HL-60/S4 (cell line): ENCODE results near the gene NFKBIZ.

Experiments used
- in situ Hi-C: fragments of 300-500 bp; cut with MboI; formaldehyde crosslinking; loops from 2 replicates; pipeline ENCODE4 v1.14.3; 2022; ENCODE audit warnings: low sequenced_read_pairs

NFKBIZ gene, protein sequence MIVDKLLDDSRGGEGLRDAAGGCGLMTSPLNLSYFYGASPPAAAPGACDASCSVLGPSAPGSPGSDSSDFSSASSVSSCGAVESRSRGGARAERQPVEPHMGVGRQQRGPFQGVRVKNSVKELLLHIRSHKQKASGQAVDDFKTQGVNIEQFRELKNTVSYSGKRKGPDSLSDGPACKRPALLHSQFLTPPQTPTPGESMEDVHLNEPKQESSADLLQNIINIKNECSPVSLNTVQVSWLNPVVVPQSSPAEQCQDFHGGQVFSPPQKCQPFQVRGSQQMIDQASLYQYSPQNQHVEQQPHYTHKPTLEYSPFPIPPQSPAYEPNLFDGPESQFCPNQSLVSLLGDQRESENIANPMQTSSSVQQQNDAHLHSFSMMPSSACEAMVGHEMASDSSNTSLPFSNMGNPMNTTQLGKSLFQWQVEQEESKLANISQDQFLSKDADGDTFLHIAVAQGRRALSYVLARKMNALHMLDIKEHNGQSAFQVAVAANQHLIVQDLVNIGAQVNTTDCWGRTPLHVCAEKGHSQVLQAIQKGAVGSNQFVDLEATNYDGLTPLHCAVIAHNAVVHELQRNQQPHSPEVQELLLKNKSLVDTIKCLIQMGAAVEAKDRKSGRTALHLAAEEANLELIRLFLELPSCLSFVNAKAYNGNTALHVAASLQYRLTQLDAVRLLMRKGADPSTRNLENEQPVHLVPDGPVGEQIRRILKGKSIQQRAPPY

GRCh38 chr3:101848754-101849713, at the start of gene NFKBIZ:
Gene NFKBIZ, plus strand, starts transcription at chr3:101849514. Its CDS starts 115 bp downstream, at chr3:101849629.
- in situ Hi-C loops, result no loop called here

- in situ Hi-C loops, result loop anchor here (25.0 kb wide), 1 partner anchor 736 kb away; no protein-coding TSS in a partner anchor
Measured at GRCh38 chr3:101801174-101801573, 48.1 kb upstream of the NFKBIZ start.

GRCh38 chr3:101802179-101802578, 47.1 kb upstream of the NFKBIZ start:
- in situ Hi-C loops, result loop anchor here (25.0 kb wide), 1 partner anchor 735 kb away; no protein-coding TSS in a partner anchor

DNA sequence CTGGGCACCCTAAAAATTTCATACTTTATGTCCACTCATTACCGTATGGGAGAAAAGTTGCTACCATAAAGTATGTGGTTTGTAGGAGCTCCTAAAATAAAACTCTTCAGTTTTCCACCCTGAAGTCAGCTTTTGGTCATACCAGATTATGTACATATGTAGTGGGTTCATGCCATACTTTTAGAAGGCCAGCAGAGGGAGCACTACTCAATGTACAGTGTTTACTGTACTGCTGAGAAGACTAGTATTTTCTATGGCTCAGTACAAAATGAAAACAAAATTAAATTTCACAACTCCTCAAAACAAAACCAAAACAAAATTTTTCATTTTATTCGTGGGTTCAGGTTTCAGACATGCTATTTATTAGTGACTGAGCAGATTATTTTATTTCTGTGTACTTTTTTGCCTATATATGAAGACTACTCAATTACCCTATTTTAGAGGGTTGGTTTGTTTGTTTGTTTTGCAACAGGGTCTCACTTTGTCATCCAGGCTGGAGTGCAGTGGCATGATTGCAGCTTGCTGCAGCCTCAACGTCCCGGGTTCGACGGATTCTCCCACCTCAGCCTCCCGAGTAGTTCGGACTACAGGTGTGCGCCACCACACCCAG, 46.0 kb upstream of the NFKBIZ start:
- in situ Hi-C loops, result loop anchor here (25.0 kb wide), 1 partner anchor 734 kb away; no protein-coding TSS in a partner anchor

DNA sequence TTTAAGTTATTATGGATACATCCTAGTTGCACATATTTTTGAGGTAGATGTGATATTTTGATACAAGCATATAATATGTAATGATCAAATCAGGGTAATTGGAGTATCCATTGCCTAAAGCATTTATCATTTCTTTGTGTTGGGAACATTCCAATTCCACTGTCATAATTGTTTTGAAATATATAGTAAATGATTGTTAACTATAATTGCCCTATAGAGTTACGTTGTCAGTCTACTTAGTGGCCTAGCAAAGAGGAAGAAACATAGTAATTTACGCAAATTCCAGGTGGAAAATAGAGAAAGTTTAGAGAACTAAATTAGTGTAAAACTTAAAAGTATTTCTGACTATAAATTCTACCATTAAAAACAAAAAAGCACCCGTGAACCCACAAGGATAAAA, 45.4 kb upstream of the NFKBIZ start:
- in situ Hi-C loops, result loop anchor here (25.0 kb wide), 1 partner anchor 733 kb away; no protein-coding TSS in a partner anchor

- in situ Hi-C loops, result loop anchor here (25.0 kb wide), 1 partner anchor 731 kb away; no protein-coding TSS in a partner anchor
Measured at GRCh38 chr3:101806491-101806890, 42.8 kb upstream of the NFKBIZ start.

DNA sequence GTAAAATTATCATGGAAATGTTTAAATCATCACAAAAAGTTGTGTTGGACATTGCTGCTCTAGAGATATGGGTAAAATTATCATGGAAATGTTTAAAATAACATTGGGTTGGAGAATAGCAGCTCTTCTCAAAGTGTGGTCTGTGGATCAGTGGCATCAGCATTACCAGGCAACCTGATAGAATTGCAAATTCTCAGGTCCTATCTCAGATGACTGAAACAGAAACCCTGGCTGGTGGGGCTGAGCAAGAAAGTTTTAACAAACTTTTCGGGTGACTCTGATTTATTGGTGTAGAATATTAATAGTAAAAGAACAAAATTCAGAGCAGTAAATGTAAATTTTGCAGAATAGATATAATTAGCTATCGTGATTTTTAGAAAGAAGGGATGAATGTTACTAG, 41.4 kb upstream of the NFKBIZ start:
- in situ Hi-C loops, result loop anchor here (25.0 kb wide), 1 partner anchor 729 kb away; no protein-coding TSS in a partner anchor

DNA sequence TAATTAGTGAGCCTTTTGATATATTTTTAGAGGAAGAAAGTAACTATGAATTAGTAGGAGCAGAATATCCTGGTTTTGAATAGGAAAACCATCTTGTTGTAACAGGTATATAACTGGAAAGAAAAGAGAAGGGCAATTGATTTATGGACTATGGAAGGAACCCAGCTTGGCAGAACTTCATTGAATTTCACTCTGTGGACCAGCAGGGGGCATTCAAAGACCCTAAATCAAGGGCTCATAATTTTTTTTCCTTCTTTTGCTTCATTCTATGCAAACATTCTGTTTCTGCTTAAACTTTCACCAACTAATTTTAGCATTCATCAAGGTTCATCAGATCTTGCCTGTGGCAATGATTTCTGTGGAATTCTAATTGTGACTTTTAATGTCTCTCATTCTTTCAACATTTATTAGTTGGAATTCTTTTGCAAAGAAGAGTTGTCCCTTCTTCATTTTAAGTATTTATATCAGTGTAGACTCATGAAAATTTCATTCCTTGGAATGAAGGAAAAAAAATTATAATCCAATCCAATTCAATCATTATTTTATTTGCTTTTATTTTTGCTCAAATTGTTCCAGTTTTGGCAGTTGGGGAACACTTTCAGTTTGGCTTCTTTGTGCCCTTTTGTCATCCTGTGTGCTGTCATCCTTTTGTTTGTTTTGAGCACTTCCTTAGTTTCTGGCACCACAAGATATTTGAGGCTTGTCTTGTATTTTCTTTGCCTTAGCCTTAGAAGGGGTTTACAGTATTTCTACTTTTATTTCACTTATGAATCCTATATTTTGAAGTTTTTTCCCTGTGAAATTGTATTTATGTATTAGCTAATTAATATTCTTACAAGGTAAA, 39.9 kb upstream of the NFKBIZ start:
- in situ Hi-C loops, result loop anchor here (10.0 to 25.0 kb wide), 2 partner anchors 415 to 728 kb away; no protein-coding TSS in a partner anchor

GRCh38 chr3:101810022-101810418, 39.3 kb upstream of the NFKBIZ start:
- in situ Hi-C loops, result loop anchor here (10.0 to 25.0 kb wide), 2 partner anchors 415 to 727 kb away; no protein-coding TSS in a partner anchor

DNA sequence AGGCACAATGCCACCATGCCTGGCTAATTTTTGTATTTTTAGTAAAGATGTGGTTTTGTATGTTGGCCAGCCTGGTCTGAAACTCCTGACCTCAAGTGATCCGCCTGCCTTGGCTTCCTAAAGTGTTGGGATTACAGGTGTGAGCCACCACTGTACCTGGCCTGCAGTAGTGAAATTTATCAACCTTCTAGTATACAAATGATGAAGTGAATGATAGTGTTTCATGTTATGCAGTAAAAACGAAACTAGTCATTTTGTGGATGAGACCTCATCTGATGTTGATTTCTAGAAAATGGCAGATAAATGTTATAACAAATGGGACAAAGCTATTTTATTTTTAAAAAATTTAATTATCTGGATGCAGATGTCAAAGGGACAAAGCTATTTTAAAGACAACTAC, 37.4 kb upstream of the NFKBIZ start:
- in situ Hi-C loops, result loop anchor here (10.0 to 25.0 kb wide), 2 partner anchors 413 to 725 kb away; no protein-coding TSS in a partner anchor

GRCh38 chr3:101812895-101813294, 36.4 kb upstream of the NFKBIZ start:
- in situ Hi-C loops, result loop anchor here (10.0 to 25.0 kb wide), 2 partner anchors 412 to 724 kb away; no protein-coding TSS in a partner anchor

- in situ Hi-C loops, result loop anchor here (10.0 to 25.0 kb wide), 2 partner anchors 411 to 723 kb away; no protein-coding TSS in a partner anchor
Measured at GRCh38 chr3:101813817-101814440, 35.4 kb upstream of the NFKBIZ start.

DNA sequence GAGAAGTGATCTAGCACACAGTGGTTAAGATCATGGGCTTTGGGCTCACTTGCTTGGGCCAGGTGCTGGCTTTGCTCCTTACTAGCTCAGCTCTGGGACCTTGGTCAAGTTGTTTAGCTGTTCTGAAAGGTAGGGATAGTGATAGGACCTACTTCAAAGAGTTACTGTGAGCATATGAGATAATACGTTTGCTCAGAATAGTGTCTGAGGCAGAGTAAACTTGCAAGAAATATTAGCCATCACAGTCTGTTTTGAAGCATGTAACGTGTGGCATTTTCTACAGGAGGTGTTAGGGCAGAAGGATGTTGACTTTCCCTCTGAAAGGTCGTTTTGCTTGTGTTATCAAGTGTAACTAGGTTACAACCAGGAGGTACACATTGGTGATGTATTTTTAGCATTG, 34.5 kb upstream of the NFKBIZ start:
- in situ Hi-C loops, result loop anchor here (10.0 to 25.0 kb wide), 2 partner anchors 410 to 722 kb away; no protein-coding TSS in a partner anchor

- in situ Hi-C loops, result loop anchor here (10.0 to 25.0 kb wide), 2 partner anchors 408 to 721 kb away; no protein-coding TSS in a partner anchor
Measured at GRCh38 chr3:101816215-101817149, 32.8 kb upstream of the NFKBIZ start.

DNA sequence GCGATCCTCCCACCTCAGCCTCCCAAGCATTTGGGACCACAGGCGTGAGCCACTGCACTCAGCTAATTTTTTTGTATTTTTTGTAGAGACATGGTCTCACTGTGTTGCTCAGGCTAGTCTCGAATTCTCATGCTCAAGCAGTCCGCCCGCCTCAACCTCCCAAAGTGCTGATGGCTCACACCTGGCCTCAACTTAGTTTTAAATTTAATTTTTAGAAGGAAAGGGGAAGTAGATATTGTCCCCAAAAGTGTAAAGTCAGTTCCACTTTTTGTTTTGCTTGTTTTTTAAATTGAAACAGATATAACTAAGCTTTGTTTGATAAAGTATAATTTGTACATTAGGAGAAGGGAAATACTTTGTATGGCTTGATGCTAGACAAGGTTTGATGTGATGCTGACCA, 31.3 kb upstream of the NFKBIZ start:
- in situ Hi-C loops, result loop anchor here (10.0 to 25.0 kb wide), 2 partner anchors 407 to 719 kb away; no protein-coding TSS in a partner anchor

DNA sequence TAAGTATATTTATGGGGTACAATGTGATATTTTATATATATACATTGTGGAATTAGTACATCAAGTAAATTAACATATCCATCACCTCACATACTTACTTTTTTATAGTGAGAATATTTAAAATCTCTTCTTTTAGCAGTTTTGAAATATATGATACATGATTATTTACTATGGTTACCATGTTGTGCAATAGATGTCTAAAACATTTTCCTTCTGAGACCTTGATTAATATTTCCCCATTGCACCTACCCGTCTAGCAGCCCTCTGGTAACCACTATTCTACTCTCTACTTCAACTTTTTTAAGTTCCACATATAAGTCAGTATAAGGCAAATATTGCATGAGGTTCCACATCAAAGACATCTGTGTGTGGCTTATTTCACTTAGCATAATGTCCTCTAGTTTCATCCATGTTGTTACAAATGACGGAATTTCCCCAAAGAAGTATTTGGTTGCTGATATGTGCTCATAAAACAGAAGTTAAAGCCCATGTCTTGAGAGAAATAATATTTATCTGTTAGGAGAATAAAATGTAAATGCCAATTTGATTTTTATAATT, 29.6 kb upstream of the NFKBIZ start:
- in situ Hi-C loops, result loop anchor here (10.0 to 25.0 kb wide), 2 partner anchors 405 to 718 kb away; no protein-coding TSS in a partner anchor
